HUES48 (cell line): ENCODE results near the gene DPP9.

Experiments used
- H3K27ac ChIP-seq: one replicate; pipeline ENCODE4 v1.7.0; 2013; ENCODE audit warnings: low read depth, low read length, inconsistent platforms
- H3K27me3 ChIP-seq: 2 replicates; pipeline ENCODE4 v1.6.1; 2013; ENCODE audit warnings: mild to moderate bottlenecking, low read length; ENCODE audit not compliant: control insufficient read depth, insufficient read depth
- H3K36me3 ChIP-seq: 2 replicates; pipeline ENCODE4 v1.6.1; 2013; ENCODE audit warnings: low read length; ENCODE audit not compliant: control insufficient read depth, insufficient read depth
- H3K4me1 ChIP-seq: 2 replicates; pipeline ENCODE4 v1.6.1; 2013; ENCODE audit warnings: mild to moderate bottlenecking, low read length; ENCODE audit not compliant: control insufficient read depth, insufficient read depth
- H3K4me3 ChIP-seq: 2 replicates; pipeline ENCODE4 v1.5.1; 2013; ENCODE audit warnings: mild to moderate bottlenecking, low read depth, low read length
- H3K9ac ChIP-seq: 2 replicates; pipeline ENCODE4 v1.6.1; 2013; ENCODE audit warnings: mild to moderate bottlenecking, low read depth, low read length, moderate library complexity
- H3K9me3 ChIP-seq: 2 replicates; pipeline ENCODE4 v1.6.1; 2013; ENCODE audit warnings: low read length; ENCODE audit not compliant: control insufficient read depth, insufficient read depth

Gene DPP9

DNA sequence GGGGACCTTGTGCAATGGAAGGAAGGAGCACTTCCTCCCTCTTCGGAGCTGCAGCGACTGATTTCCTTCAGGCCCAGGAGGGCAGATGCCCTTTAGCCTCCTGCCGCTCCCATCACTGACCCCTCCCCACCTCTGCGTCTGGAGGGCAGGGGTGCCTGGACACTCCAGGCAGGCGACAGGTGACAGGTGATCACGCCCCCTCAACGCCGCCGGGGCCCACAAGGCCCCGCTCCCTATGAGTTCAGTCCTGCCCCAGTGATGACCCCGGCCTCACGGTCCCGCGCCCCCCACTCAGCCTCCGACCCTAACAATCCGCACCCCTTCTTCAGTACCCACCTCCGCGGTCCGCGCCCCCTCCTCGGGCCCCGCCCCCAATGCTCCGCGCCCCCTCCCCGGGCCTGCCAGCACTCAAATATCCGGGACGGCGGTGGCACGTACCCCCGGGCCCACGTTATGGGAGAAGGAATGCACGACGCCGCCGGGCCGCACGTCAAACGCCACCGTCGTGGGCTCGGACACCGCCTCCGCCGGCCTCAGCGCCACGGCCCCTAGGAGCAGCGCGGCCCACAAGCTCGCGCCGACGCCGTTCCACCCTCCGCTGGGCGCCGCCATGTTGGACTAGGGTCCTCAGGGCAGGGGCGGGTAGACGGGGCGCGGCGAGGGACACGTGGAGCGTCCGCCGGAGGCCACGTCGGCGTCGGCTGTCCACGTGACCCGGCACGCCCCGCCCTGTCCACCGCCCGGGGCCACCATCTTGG lies 53.7 kb downstream of the DPP9 start, which contains the start of gene MYDGF:
MYDGF (minus strand) TSS at position 620 of the 758 bp plus-strand sequence; CDS start at position 612, 8 bp downstream.
- Histone ChIP-seq H3K9me3 (no peaks in the 10 kb centered on the region), H3K36me3 (peaks cover 19% of the 10 kb centered on the region), H3K4me1 (no peaks in the 10 kb centered on the region), H3K27ac (peak within 1 kb of the TSS; percentile 71), H3K27me3 (no peaks in the 10 kb centered on the region), H3K4me3 (peak within 1 kb of the TSS; percentile 73), H3K9ac (peak within 1 kb of the TSS; percentile 69; the same call in 1 of the 2 replicates)

DNA sequence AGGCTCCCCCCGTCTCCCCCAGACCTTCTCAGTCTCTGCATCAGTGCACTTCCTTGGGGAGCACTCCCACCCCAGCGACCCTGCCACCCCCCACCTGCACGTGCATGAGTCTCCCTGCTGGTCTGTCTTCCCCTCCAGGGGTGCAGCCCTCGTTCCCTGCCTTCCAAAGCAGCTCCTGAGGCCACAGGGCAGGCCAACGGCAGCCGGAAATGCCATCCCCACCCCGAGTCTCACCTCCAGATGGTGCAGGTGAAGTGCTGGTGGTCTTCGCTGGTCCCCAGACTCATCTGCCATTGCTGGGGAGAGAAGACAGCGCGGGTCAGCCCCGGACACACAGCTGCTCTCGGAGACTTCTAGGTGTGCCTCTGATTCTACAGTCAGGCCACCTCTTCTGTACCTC lies 59.0 kb downstream of the DPP9 start:
- Histone ChIP-seq H3K27ac (no peak overlapping the region), H3K36me3 (peaks cover 30% of the 10 kb centered on the region), H3K4me1 (no peaks in the 10 kb centered on the region)

DNA sequence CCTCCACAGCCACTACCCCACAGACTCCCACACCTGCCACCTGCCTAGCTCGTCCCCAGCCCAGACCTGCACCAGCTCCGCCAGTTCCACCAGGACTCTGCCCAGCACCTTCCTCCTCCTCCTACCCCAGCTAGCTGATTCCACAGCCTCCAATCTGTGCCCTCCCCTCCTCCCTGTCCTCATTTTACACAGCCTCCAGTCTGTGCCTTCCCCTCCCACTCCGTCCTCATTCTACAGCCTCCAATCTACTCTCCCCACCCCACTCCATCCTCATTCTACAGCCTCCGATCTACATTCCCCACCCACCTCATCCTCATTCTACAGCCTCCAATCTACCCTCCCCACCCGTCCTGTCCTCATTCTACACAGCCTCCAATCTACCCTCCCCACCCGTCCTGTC lies 60.8 kb downstream of the DPP9 start:
- Histone ChIP-seq H3K27ac (no peak overlapping the region), H3K27me3 (no peaks in the 10 kb centered on the region), H3K36me3 (peaks cover 35% of the 10 kb centered on the region), H3K4me1 (no peaks in the 10 kb centered on the region), H3K9me3 (no peaks in the 10 kb centered on the region), H3K9ac (no peak overlapping the region), H3K4me3 (no peak overlapping the region)

More for the DNA sequence above, 59.0 kb downstream of the DPP9 start:
- no peak overlapping the region for H3K9ac ChIP-seq
- no peaks in the 10 kb centered on the region for H3K9me3 ChIP-seq
- H3K27me3 ChIP-seq: no peaks in the 10 kb centered on the region
- H3K4me3 ChIP-seq: no peak overlapping the region

DNA sequence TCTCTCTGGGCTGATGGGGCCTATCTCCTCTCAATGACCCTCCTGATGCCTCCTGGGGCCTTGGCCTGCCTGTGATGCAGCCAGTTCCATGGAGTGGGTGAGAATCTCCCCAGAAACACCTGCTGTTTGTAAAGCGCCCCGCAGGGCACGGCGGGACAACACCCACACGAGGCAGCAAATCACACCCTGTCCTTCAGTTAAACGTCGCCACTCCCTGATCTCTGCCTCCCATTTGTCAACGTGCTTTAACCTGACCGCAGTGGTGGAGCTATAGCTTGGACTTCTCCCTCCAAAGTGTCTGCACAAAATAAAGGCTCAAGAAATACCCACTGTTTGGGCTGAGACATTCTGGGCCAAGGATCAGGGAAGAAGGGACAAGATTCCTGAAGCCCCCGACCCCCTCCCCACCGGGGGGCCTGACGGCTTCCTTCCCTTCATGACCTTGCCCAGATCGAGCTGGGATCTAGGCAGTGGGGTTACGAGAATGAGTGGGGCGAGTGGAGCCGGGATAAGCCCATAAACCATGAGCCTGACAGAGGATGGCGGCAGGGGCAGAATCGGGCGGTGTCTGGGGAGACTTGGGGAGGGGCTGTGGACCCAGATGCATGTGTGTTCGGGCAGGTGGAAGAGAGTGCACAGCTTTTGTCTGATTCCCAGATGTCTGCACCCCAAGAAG lies 61.5 kb downstream of the DPP9 start:
- H3K27me3 ChIP-seq: no peaks in the 10 kb centered on the region
- H3K9me3 ChIP-seq: no peaks in the 10 kb centered on the region
- no peaks in the 10 kb centered on the region for H3K4me1 ChIP-seq
- H3K36me3 ChIP-seq: peaks cover 38% of the 10 kb centered on the region
- no peak overlapping the region for H3K27ac ChIP-seq
- no peak overlapping the region for H3K4me3 ChIP-seq
- H3K9ac ChIP-seq: no peak overlapping the region

DNA sequence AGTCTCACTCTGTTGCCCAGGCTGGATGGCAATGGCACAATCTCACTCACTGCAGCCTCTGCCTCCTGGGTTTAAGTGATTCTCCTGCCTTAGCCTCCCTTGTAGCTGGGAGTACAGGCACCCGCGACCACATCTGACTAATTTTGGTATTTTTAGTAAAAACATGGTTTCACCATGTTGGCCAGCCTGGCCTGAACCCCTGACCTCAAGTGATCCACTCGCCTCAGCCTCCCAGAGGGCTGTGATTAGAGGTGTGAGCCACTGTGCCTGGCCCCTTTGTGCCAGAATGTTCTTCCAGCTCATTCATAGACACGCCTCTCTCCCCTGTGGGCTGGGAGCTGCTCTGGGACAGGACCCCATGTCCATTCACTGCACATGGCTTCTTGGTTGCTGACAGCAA lies 62.6 kb downstream of the DPP9 start:
- no peak overlapping the region for H3K4me3 ChIP-seq
- no peak overlapping the region for H3K9ac ChIP-seq
- no peaks in the 10 kb centered on the region for H3K4me1 ChIP-seq
- no peak overlapping the region for H3K27ac ChIP-seq
- H3K27me3 ChIP-seq: no peaks in the 10 kb centered on the region
- peaks cover 35% of the 10 kb centered on the region for H3K36me3 ChIP-seq
- no peaks in the 10 kb centered on the region for H3K9me3 ChIP-seq

DNA sequence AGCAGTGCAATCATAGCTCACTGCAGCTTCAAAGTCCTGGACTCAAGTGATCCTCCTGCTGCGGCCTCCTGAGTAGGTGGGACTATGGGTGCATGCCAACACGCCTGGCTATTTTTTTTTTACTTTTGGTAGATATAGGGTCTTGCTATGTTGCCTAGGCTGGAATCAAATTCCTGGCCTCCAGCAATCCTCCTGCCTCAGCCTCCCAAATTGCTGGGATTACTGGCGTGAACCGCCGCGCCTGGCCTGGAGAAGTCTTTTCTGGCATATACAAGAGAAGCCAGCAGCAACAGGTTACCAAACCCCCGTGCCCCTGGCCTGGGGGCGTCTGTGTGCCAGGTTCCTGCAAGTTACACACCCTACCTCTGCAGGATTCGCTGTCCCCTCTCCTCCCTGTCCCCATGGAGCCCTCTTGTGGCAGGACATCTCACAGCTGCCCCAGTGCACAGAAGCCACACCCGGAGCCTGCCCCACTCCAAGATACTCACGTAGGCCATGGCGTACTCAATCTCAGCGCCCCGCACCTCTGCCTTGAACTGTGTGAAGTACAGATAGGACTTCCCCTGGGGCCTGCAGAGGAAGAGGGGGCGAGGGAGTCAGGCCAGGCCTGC lies 63.4 kb downstream of the DPP9 start:
- no peaks in the 10 kb centered on the region for H3K9me3 ChIP-seq
- H3K4me3 ChIP-seq: no peak overlapping the region
- no peaks in the 10 kb centered on the region for H3K27me3 ChIP-seq
- H3K4me1 ChIP-seq: no peaks in the 10 kb centered on the region
- peaks cover 37% of the 10 kb centered on the region for H3K36me3 ChIP-seq
- H3K27ac ChIP-seq: no peak overlapping the region
- H3K9ac ChIP-seq: no peak overlapping the region

DNA sequence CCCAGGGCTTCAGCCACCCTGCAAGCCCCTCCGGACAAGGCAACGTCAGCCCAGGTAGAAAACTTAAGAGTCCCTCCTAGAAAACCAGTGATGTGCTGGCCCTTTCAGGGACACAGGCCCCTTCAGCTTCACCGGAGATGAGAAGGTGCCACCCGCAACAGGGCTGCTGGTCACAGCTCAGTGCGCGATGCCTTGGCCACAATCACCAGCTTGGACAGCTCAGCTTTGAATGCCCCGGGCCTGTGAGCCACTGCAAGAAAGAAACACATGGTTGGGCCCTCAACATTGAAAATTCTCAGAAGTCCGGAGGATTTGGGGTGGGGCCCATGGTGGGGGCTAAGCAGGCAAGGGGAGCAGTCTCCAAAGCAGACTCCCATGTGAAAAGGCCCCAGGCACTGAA lies 65.8 kb downstream of the DPP9 start:
- no peaks in the 10 kb centered on the region for H3K4me1 ChIP-seq
- no peaks in the 10 kb centered on the region for H3K9me3 ChIP-seq
- no peak overlapping the region for H3K9ac ChIP-seq
- no peaks in the 10 kb centered on the region for H3K27me3 ChIP-seq
- peaks cover 27% of the 10 kb centered on the region for H3K36me3 ChIP-seq
- no peak overlapping the region for H3K27ac ChIP-seq
- H3K4me3 ChIP-seq: no peak overlapping the region

DNA sequence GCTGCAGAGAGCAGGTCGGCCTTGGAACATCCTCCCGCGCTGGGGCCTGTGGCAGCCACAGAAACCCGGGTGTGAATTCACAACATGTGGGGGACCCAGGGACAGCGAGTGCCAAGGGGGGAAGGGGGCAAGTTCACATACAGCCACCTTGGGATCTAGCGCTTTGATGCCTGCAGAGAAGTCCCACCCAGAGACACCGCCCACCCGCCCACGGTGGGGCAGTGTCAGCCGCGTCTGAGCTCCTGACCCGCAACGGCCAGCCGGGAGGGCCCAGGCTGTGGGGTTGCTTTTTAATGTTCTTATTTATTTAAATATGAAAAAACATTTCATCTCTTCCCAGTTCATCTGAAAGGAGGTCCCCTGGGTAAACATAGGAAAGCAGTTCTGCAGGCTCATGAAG lies 66.4 kb downstream of the DPP9 start:
- Histone ChIP-seq H3K36me3 (peaks cover 27% of the 10 kb centered on the region), H3K9me3 (no peaks in the 10 kb centered on the region), H3K27ac (no peak overlapping the region), H3K4me1 (no peaks in the 10 kb centered on the region), H3K4me3 (no peak overlapping the region), H3K27me3 (no peaks in the 10 kb centered on the region), H3K9ac (no peak overlapping the region)

DNA sequence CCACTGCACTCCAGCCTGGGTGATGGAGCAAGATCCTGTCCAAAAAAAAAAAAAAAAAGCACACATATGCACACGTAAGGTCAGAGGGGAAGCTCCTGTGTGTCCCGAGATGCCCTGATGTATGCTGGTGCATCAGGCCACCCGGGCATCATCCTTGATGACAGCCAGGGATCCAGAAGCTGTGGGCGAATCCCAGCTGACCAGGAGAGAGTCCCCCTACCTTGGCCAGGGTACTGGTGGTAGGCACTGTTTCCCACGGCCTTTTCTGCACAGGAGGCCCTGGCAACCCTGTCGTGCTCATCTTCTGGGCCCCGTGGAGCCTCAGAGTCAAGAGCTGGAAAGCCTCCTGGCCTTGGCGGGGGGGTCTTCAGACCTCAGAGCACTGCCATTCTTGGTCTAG lies 67.5 kb downstream of the DPP9 start:
- Histone ChIP-seq H3K4me3 (no peak overlapping the region), H3K27me3 (no peaks in the 10 kb centered on the region), H3K9ac (no peak overlapping the region), H3K4me1 (no peaks in the 10 kb centered on the region), H3K36me3 (peaks cover 27% of the 10 kb centered on the region), H3K27ac (no peak overlapping the region), H3K9me3 (no peaks in the 10 kb centered on the region)

DNA sequence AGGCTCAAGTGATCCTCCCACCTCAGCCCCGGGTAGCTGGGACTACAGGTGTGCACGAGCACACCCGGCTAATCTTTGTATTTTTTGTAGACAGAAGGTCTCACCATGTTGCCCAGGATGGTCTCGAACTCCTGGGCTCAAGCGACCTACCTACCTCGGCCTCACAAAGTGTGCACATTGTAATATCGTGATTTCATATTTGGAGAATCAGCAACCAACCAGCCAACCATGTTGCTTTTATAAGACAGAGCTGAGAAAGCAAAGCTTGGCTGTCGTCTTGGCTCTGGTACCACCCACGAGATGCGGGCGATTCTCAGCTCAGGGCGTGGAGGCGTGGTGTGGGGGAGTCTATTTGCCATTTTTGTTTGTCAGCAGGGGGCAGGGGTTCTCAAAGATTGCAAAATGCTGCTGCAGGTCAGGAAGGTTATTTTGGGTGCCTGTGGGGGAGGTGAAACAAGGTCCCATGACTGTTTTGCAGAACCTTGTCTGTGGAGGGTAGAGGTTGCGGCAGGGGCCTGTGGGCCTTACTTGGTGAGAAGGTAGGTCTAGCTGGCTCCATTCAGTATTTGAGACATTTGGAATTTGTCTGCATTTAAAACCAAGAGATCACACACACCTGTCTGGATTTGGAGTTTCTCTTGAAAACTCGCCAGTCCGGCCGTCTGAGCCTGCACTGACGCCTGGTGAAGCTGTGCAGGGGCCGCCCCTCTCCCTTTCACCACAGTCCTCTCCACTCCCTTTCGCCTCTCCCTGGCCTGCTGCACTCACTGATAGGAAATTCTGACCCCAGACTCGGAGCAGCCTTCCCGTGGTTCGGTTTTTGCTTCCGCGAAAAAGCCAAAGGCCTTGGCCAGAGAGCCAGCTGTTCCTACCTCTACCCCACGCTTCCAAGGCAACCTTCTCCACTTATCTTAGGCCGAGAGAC lies 68.9 kb downstream of the DPP9 start:
- no peak overlapping the region for H3K4me3 ChIP-seq
- H3K36me3 ChIP-seq: peaks cover 25% of the 10 kb centered on the region
- no peak overlapping the region for H3K27ac ChIP-seq
- no peaks in the 10 kb centered on the region for H3K9me3 ChIP-seq
- no peaks in the 10 kb centered on the region for H3K27me3 ChIP-seq
- H3K9ac ChIP-seq: no peak overlapping the region
- no peaks in the 10 kb centered on the region for H3K4me1 ChIP-seq
